Fibroblast of lung (primary cell): ENCODE measurements around the gene TMEM132C. TPM values are rescaled to one million over a fixed set of nuclear protein-coding genes. Genes with fewer than 3 reads are reported as not detected.

ENCODE experiments used
- DNase-seq, 2 donors: peaks; one replicate each; pipeline versions ENCODE4 v3.0.0 to v3.0.0-alpha.2; 2010; ENCODE audit warnings: low read depth in 2 of 2
- H2AFZ ChIP-seq: 2 replicates; pipeline ENCODE4 v1.5.1; 2012; ENCODE audit warnings: low read length, control low read depth, inconsistent platforms
- H3K27ac ChIP-seq: 2 replicates; pipeline ENCODE4 v1.5.1; 2011; ENCODE audit warnings: low read length, control low read depth; ENCODE audit not compliant: insufficient read depth
- H3K27me3 ChIP-seq: 2 replicates; pipeline ENCODE4 v1.5.1; 2011; ENCODE audit warnings: mild to moderate bottlenecking, low read length; ENCODE audit not compliant: control insufficient read depth, insufficient read depth
- H3K36me3 ChIP-seq: 2 replicates; pipeline ENCODE4 v1.5.1; 2011; ENCODE audit warnings: low read length; ENCODE audit not compliant: control insufficient read depth, insufficient read depth
- H3K4me1 ChIP-seq: 2 replicates; pipeline ENCODE4 v1.5.1; 2011; ENCODE audit warnings: low read length; ENCODE audit not compliant: control insufficient read depth, insufficient read depth; ENCODE audit errors: extremely low read depth
- H3K4me2 ChIP-seq: 2 replicates; pipeline ENCODE4 v1.5.1; 2011; ENCODE audit warnings: low read length, control low read depth; ENCODE audit not compliant: insufficient read depth; ENCODE audit errors: extremely low read depth
- H3K4me3 ChIP-seq, 4 experiments: fragments of 200-600 bp in 1 of 4; sonication (generic) in 1 of 4; replicated peaks in 1 of 4; 2 replicates each; pipeline ENCODE4 v1.5.1; 2011 to 2016; ENCODE audit warnings: low read length in 4 of 4, low read depth in 3 of 4, mild to moderate bottlenecking in 3 of 4, control low read depth in 2 of 4, inconsistent platforms in 1 of 4, mixed read lengths in 1 of 4; ENCODE audit not compliant: insufficient read depth in 1 of 4; ENCODE audit errors: control extremely low read depth in 1 of 4
- H3K79me2 ChIP-seq: 2 replicates; pipeline ENCODE4 v1.5.1; 2012; ENCODE audit warnings: mild to moderate bottlenecking, low read length, inconsistent platforms; ENCODE audit not compliant: control insufficient read depth, insufficient read depth
- H3K9ac ChIP-seq: 2 replicates; pipeline ENCODE4 v1.5.1; 2011; ENCODE audit warnings: mild to moderate bottlenecking, low read length, control low read depth; ENCODE audit not compliant: insufficient read depth
- H3K9me3 ChIP-seq: 2 replicates; pipeline ENCODE4 v1.5.1; 2012; ENCODE audit warnings: low read depth, low read length; ENCODE audit not compliant: control insufficient read depth, insufficient read depth
- H4K20me1 ChIP-seq: 2 replicates; pipeline ENCODE4 v1.5.1; 2011; ENCODE audit warnings: low read length; ENCODE audit not compliant: control insufficient read depth, insufficient read depth; ENCODE audit errors: extremely low read depth
- CTCF ChIP-seq, 2 donors: IDR thresholded peaks in 1 of 2; conservative IDR thresholded peaks in 1 of 2; 1 replicate in 1 of 2; 2 replicates in 1 of 2; pipeline ENCODE4 v1.5.1; 2011 to 2012; ENCODE audit warnings: low read length in 2 of 2, control low read depth in 1 of 2, inconsistent platforms in 1 of 2, low read depth in 1 of 2, mild to moderate bottlenecking in 1 of 2
- EZH2 ChIP-seq: IDR thresholded peaks from 2 replicates; pipeline ENCODE4 v1.5.1; 2012; ENCODE audit warnings: low read length, control low read depth, mild to moderate bottlenecking; ENCODE audit errors: missing control alignments
- polyA plus RNA-seq, 2 donors: library from polyadenylated mRNA; depleted of rRNA in 1 of 2; stranded (reverse) in 1 of 2; unstranded in 1 of 2; fragments of >200 nt; gene quantifications; 2 replicates each; pipeline ENCODE4 v1.2.1, GENCODE V29; 2011 to 2012; ENCODE audit warnings: missing spikeins in 1 of 2
- total RNA-seq: library from RNA; depleted of rRNA; stranded (reverse); fragments of >200 nt; gene quantifications from 2 replicates; pipeline ENCODE4 v1.2.1, GENCODE V29; 2014

Gene TMEM132C
- total and polyA plus RNA-seq, 2 donors (not counting 1 experiment from before 2014, with no cell fraction given) = not detected

GRCh38 chr12:128507470-128507869 is 240.5 kb downstream of the TMEM132C start:
- H3K79me2 ChIP-seq = no peaks in the 10 kb centered on the region
- no peak overlapping the region for H3K4me3 ChIP-seq
- no peaks in the 10 kb centered on the region for H3K27me3 ChIP-seq
- no peaks in the 10 kb centered on the region for H3K36me3 ChIP-seq
- no peak for DNase-seq
- no peak overlapping the region for H3K4me2 ChIP-seq
- H3K9me3 ChIP-seq = no peaks in the 10 kb centered on the region
- H4K20me1 ChIP-seq = no peaks in the 10 kb centered on the region
- no peaks in the 10 kb centered on the region for H3K4me1 ChIP-seq
- H2AFZ ChIP-seq = no peak overlapping the region
- no peak overlapping the region for H3K9ac ChIP-seq
- TF ChIP-seq EZH2 = no peak
- no peak for TF ChIP-seq CTCF (conservative IDR thresholded peaks at IDR 0.05 in 1 of 2, IDR thresholded peaks at IDR 0.05 in 1 of 2; ENCODE audit: low read depth in 1 of 2, low read length in 2 of 2)
- no peak overlapping the region for H3K27ac ChIP-seq

- Histone ChIP-seq H3K27me3 (no peaks in the 10 kb centered on the region), H3K9me3 (no peaks in the 10 kb centered on the region), H3K9ac (no peak overlapping the region), H3K27ac (no peak overlapping the region), H3K4me1 (no peaks in the 10 kb centered on the region), H3K79me2 (no peaks in the 10 kb centered on the region), H3K36me3 (no peaks in the 10 kb centered on the region), H2AFZ (no peak overlapping the region), H3K4me2 (no peak overlapping the region), H4K20me1 (no peaks in the 10 kb centered on the region), H3K4me3 (no peak overlapping the region)
- DNase-seq = no peak
- no peak for TF ChIP-seq CTCF (conservative IDR thresholded peaks at IDR 0.05 in 1 of 2, IDR thresholded peaks at IDR 0.05 in 1 of 2; ENCODE audit: low read depth in 1 of 2, low read length in 2 of 2)
- no peak for TF ChIP-seq EZH2
Observed at GRCh38 chr12:128509170-128509569, 242.2 kb downstream of the TMEM132C start.

- no peak for DNase-seq
- Histone ChIP-seq H3K27ac (no peak overlapping the region), H3K4me1 (no peaks in the 10 kb centered on the region), H3K36me3 (no peaks in the 10 kb centered on the region), H3K4me3 (no peak overlapping the region), H3K27me3 (no peaks in the 10 kb centered on the region), H3K9ac (no peak overlapping the region), H3K79me2 (no peaks in the 10 kb centered on the region), H3K4me2 (no peak overlapping the region), H3K9me3 (no peaks in the 10 kb centered on the region), H4K20me1 (no peaks in the 10 kb centered on the region), H2AFZ (no peak overlapping the region)
- TF ChIP-seq CTCF (conservative IDR thresholded peaks at IDR 0.05 in 1 of 2, IDR thresholded peaks at IDR 0.05 in 1 of 2; ENCODE audit: low read depth in 1 of 2, low read length in 2 of 2) (no peak), EZH2 (no peak)
Observed at GRCh38 chr12:128510511-128510910, 243.5 kb downstream of the TMEM132C start.
